ENCODE results near the gene SEPTIN5. TPM values are rescaled to one million over a fixed set of nuclear protein-coding genes. Genes with fewer than 3 reads are reported as not detected.

SEPTIN5 gene
- total RNA-seq, 4 donors from 2014 or later = 14.0 to 124 (median 27.3) TPM

DNA sequence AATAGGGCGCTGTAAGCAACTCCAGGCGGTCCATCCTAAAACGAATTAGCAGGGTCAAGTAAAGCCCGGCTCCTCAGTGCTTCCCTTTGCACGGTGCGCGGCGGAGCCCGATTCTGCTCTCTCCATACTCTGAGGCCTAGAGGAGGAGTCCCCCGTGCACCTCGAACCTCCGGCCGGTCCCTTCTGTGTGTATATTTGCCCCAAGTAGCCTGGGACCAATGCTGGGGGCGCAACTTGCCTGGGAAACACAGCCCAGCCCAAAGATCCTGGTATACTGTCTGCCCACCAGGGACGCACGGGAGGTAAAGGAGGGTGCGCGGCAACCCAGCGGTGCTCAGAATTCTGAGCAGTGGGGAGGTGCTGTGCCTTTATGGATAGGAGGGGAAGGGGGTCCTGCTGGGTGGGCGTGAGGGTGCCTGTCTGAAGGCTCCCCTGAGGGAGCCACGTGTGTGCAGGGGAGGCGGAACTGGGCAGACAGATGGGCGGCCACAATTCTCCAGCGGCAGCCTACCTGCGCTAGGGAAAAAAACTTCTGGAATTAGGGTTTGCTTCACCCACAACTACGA is 41.5 kb downstream of the SEPTIN5 start:
- Histone ChIP-seq H3K4me3 (replicated peaks in 1 of 3) (no peak overlapping the region), H3K4me1 (peaks cover 16 to 28% of the 10 kb centered on the region in 2 donors), H3K9me3 (no peaks in the 10 kb centered on the region), H3K27me3 (peaks cover 32% of the 10 kb centered on the region), H3K27ac (no peak overlapping the region), H3K36me3 (no peaks in the 10 kb centered on the region)
- no peak for TF ChIP-seq POLR2A (IDR thresholded peaks at IDR 0.05)
- TF ChIP-seq, protein P1, sequence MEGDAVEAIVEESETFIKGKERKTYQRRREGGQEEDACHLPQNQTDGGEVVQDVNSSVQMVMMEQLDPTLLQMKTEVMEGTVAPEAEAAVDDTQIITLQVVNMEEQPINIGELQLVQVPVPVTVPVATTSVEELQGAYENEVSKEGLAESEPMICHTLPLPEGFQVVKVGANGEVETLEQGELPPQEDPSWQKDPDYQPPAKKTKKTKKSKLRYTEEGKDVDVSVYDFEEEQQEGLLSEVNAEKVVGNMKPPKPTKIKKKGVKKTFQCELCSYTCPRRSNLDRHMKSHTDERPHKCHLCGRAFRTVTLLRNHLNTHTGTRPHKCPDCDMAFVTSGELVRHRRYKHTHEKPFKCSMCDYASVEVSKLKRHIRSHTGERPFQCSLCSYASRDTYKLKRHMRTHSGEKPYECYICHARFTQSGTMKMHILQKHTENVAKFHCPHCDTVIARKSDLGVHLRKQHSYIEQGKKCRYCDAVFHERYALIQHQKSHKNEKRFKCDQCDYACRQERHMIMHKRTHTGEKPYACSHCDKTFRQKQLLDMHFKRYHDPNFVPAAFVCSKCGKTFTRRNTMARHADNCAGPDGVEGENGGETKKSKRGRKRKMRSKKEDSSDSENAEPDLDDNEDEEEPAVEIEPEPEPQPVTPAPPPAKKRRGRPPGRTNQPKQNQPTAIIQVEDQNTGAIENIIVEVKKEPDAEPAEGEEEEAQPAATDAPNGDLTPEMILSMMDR (IDR thresholded peaks at IDR 0.05) = no peak
- 15 to 22% methylated on average over 19 to 22 of the region's 26 CpGs for WGBS, 2 donors
- DNase-seq = no peak
- intact Hi-C loops (cut with DNase I) = no loop called here

DNA sequence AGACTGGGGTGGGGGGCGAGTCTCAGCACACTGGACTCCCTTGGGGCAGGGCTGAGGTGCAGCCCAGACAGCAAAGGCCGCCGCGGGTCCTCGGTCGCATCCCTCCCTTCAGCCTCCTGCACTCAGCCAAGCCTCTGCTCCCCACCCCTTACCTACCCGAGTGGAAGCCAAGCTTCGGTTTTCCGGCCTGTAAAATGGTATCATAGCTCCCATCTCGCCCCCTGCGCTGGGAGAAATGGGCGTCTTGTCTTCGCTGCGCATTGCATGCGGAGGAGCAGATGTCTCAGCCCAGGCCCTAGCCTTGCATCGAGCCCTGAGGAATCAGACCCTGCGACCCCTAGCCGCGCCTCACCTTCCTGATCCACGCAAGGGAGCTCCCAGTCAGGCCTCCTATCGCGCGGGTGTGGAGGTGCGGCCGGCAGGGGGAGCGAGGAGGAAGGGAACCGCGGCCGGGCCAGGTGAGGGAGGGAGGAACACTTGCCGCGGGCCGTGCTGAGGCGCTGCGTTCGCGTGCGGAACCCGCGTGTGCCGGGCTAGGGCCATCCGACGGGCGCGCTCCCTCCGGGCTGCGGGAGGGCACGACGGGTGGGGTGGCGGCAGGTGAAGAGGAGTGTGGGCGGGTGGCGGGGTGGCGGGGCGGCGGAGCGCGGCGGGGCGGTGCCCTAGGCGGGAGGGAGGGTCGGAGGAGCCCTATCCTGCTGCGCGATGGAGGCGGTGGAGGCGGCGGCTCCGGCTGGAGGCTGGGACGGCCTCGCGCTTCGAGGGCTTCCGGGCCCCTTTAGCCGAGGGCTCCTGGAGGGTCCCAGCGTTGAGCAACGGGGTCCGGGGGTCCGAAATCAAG is 42.2 kb downstream of the SEPTIN5 start:
- no peaks in the 10 kb centered on the region for H3K36me3 ChIP-seq
- DNase-seq = peak; percentile 63 to 67
- H3K9me3 ChIP-seq = no peaks in the 10 kb centered on the region
- H3K4me3 ChIP-seq (replicated peaks in 1 of 3) = no peak overlapping the region
- intact Hi-C loops (cut with DNase I) = no loop called here
- 9 to 18% methylated on average over 8 to 27 of the region's 76 CpGs for WGBS, 2 donors
- H3K27ac ChIP-seq = no peak overlapping the region
- H3K27me3 ChIP-seq = peaks cover 32% of the 10 kb centered on the region
- H3K4me1 ChIP-seq = peaks cover 16 to 33% of the 10 kb centered on the region in 2 donors
- TF ChIP-seq POLR2A (IDR thresholded peaks at IDR 0.05) = no peak
- TF ChIP-seq, protein P1 (IDR thresholded peaks at IDR 0.05) = peak in 5 of 6 experiments; percentile 47 to 65 (median 57)

DNA sequence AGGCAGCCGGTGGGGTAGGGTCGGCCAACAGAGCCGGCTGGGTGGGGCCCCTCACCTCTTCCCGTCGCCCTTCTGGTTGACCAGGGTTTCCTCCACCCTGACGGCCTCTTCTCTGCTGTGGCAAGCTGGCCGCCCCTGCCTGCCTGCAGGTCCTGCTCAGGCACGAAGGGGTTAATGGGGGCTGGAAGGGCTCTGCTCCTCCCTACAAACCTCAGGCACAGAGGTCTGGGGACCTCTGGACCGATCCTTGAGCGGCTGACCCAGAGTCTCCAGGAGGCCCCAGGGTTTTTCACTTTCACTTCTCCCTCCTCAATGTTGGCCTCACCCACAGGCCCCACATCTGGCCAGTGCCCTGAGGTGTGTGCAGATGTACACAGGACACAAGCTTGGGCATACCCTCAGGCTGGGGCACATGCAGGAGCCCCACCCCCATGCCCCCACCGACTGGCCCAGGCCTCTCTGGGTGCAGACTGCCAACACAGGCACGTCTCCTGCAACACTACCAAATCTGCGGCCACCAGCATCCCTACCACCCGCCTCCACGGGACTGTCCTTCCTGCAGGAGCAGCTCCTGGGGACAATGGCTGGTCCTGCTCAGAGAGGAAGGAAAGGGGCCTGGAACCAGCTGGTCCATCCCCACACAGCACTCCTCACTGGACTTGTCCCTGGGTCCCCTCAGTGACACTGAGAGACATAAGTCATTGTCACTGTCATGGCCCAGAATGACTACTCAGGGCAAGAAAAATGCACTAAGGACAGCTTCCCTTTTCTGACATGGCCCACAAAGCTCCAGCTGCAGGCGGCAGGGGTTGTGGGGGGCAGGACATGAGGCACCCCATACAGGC is 43.1 kb downstream of the SEPTIN5 start:
- peaks cover 16 to 33% of the 10 kb centered on the region in 2 donors for H3K4me1 ChIP-seq
- no peaks in the 10 kb centered on the region for H3K36me3 ChIP-seq
- H3K27me3 ChIP-seq = peaks cover 32% of the 10 kb centered on the region
- intact Hi-C loops (cut with DNase I) = no loop called here
- TF ChIP-seq, protein P1 (IDR thresholded peaks at IDR 0.05) = no peak
- TF ChIP-seq POLR2A (IDR thresholded peaks at IDR 0.05) = no peak
- 47 to 83% methylated on average over 1 to 13 of the region's 16 CpGs for WGBS, 2 donors
- H3K4me3 ChIP-seq (replicated peaks in 1 of 3) = no peak overlapping the region
- no peak overlapping the region for H3K27ac ChIP-seq
- no peak for DNase-seq
- no peaks in the 10 kb centered on the region for H3K9me3 ChIP-seq

DNA sequence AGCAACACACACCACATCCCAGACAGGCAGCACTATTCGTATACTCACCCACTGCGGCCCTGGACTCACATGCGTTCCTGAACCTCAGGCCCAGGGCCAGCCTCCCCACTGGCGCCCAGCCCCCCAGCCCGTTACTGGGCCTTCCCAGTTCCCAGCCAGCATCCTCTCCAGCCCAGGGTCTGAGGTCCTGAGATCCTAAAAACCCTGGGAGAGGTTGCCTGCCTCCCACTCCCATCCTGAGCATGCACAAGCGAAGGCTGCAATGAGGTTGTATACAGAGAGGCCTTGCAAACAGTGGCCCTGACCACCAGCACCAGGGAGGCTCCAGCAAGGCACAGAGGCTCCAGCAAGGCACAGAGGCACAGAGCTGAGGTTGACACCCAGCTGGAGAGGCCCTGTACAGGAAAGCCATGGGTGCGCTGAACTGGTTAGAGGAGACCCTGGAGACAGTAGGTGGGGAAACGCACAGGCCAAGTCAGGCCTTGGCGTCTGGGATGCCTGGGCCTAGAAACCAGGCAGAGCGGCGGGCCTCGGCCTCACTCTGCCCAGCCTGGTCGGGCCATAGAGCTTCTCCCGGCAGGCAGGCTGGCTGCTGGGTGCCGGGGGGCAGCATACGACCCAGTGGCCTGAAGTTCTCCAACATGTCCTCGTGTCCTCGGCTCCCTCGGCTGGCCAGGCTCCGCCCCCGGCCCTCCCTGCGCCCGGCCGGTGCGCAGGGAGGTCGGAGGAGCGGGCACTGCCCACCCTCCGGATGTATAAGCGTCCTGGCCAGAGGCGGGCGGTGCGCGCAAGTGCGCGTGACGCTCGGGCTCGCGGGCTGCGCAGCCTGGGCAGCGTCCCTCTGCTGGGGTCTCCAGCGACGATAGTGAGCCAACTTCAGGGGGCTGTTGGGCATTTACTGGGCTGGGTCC is 43.9 kb downstream of the SEPTIN5 start:
- Histone ChIP-seq H3K27me3 (peaks cover 32% of the 10 kb centered on the region), H3K27ac (no peak overlapping the region), H3K4me1 (peaks cover 16 to 33% of the 10 kb centered on the region in 2 donors), H3K36me3 (no peaks in the 10 kb centered on the region), H3K4me3 (replicated peaks in 1 of 3) (no peak overlapping the region), H3K9me3 (no peaks in the 10 kb centered on the region)
- DNase-seq = no peak
- intact Hi-C loops (cut with DNase I) = no loop called here
- WGBS, 2 donors = 80 to 84% methylated on average over 9 to 14 of the region's 43 CpGs
- peak in 1 of 2 donors; percentile 36 for TF ChIP-seq POLR2A (IDR thresholded peaks at IDR 0.05)
- TF ChIP-seq, protein P1 (IDR thresholded peaks at IDR 0.05) = no peak
